SK-N-SH (cell line): ENCODE results near the gene SMAP2. TPM values are rescaled to one million over a fixed set of nuclear protein-coding genes. Genes with fewer than 3 reads are reported as not detected.
"Not testable (repeated sequence)": the region's sequence is repeated elsewhere in the genome, so short reads cannot be mapped to it uniquely, and the experiment has no call there.

Source experiments
- CTCF ChIA-PET: fragments of 300-600, 350-600 bp; formaldehyde crosslinking; extraction: SDS; loops from one replicate; lab custom pipeline; 2021; lab: Yijun Ruan, JAX
- POLR2A ChIA-PET: fragments of 350-600 bp; sonication (Branson Sonifier 250); formaldehyde crosslinking; extraction: SDS; loops from one replicate; lab custom pipeline; 2020; ENCODE audit warnings: antibody characterized with exemption, inconsistent platforms; lab: Yijun Ruan, JAX
- DNase-seq: peaks from one replicate; pipeline ENCODE4 v3.0.0; 2012
- H2AFZ ChIP-seq: fragments of 200-600 bp; sonication (generic); 2 replicates; pipeline ENCODE4 v1.8.1; 2016; ENCODE audit warnings: antibody characterized with exemption, mild to moderate bottlenecking, low read depth
- H3F3A ChIP-seq: fragments of 200-600 bp; sonication (generic); replicated peaks from 2 replicates; pipeline ENCODE3; 2016; ENCODE audit warnings: antibody characterized with exemption, mild to moderate bottlenecking; ENCODE audit not compliant: insufficient read depth
- H3K27ac ChIP-seq, 2 experiments: fragments of 200-500 bp in 1 of 2; fragments of 200-600 bp in 1 of 2; sonication (Bioruptor generic) in 1 of 2; sonication (generic), shearing (Covaris generic) in 1 of 2; 2 replicates each; pipeline versions ENCODE4 v1.5.1 to v1.6.1; 2014 to 2016; ENCODE audit warnings: low read depth in 2 of 2, inconsistent platforms in 1 of 2, low read length in 1 of 2, mild to moderate bottlenecking in 1 of 2, mixed read lengths in 1 of 2
- H3K27me3 ChIP-seq: fragments of 200-600 bp; sonication (generic), shearing (Covaris generic); 2 replicates; pipeline ENCODE4 v1.6.1; 2016; ENCODE audit warnings: mixed run types; ENCODE audit not compliant: insufficient read depth
- H3K36me3 ChIP-seq, 2 experiments: fragments of 200-500 bp in 1 of 2; fragments of 200-600 bp in 1 of 2; sonication (Bioruptor generic) in 1 of 2; sonication (generic) in 1 of 2; replicated peaks in 1 of 2; 2 replicates each; pipeline versions ENCODE3 to v1.5.1; 2014 to 2016; ENCODE audit warnings: low read length in 1 of 2, mild to moderate bottlenecking in 1 of 2; ENCODE audit not compliant: insufficient read depth in 2 of 2, control insufficient read depth in 1 of 2
- H3K4me1 ChIP-seq, 2 experiments: fragments of 200-500 bp in 1 of 2; fragments of 200-600 bp in 1 of 2; sonication (Bioruptor generic) in 1 of 2; sonication (generic), shearing (Covaris generic) in 1 of 2; 2 replicates each; pipeline versions ENCODE4 v1.5.1 to v1.6.1; 2014 to 2016; ENCODE audit warnings: low read depth in 1 of 2, low read length in 1 of 2, mixed run types in 1 of 2; ENCODE audit not compliant: insufficient read depth in 2 of 2, control insufficient read depth in 1 of 2
- H3K4me2 ChIP-seq: fragments of 200-600 bp; sonication (generic), shearing (Covaris generic); 2 replicates; pipeline ENCODE4 v1.6.1; 2017; ENCODE audit warnings: mixed run types
- H3K4me3 ChIP-seq, 2 experiments: fragments of 200-500 bp in 1 of 2; fragments of 200-600 bp in 1 of 2; sonication (Bioruptor generic) in 1 of 2; sonication (generic), shearing (Covaris generic) in 1 of 2; 2 replicates each; pipeline versions ENCODE4 v1.5.1 to v1.8.1; 2014 to 2016; ENCODE audit warnings: low read depth in 2 of 2, inconsistent platforms in 1 of 2, low read length in 1 of 2, mild to moderate bottlenecking in 1 of 2, mixed read lengths in 1 of 2, moderate library complexity in 1 of 2
- H3K79me2 ChIP-seq: fragments of 200-600 bp; sonication (generic); 2 replicates; pipeline ENCODE4 v1.8.1; 2017; ENCODE audit warnings: mild to moderate bottlenecking; ENCODE audit not compliant: insufficient read depth
- H3K9ac ChIP-seq: fragments of 200-600 bp; sonication (generic); 2 replicates; pipeline ENCODE4 v1.6.1; 2017; ENCODE audit warnings: mixed run types
- H3K9me2 ChIP-seq: fragments of 200-600 bp; sonication (generic); 2 replicates; pipeline ENCODE4 v1.6.1; 2017; ENCODE audit warnings: mixed run types
- H3K9me3 ChIP-seq: fragments of 200-600 bp; sonication (generic); 2 replicates; pipeline ENCODE4 v1.6.1; 2017; ENCODE audit warnings: mixed run types, mild to moderate bottlenecking, moderate library complexity
- H4K20me1 ChIP-seq: fragments of 200-600 bp; sonication (generic); 2 replicates; pipeline ENCODE4 v1.6.1; 2017; ENCODE audit warnings: mild to moderate bottlenecking, mixed run types; ENCODE audit not compliant: insufficient read depth
- CHD2 ChIP-seq: fragments of 150-350 bp; IDR thresholded peaks from 2 replicates; pipeline ENCODE4 v1.6.1; 2018; ENCODE audit warnings: low read length; ENCODE audit not compliant: partially characterized antibody
- ELF1 ChIP-seq: IDR thresholded peaks from 2 replicates; pipeline ENCODE4 v1.4.0; 2012
- EP300 ChIP-seq, 2 experiments: IDR thresholded peaks; 2 replicates each; pipeline versions ENCODE4 v1.4.0 to v1.6.1; 2012; ENCODE audit warnings: borderline replicate concordance in 1 of 2, low read depth in 1 of 2, low read length in 1 of 2
- EZH2phosphoT487 ChIP-seq: fragments of 200-600 bp; sonication (generic); IDR thresholded peaks from 2 replicates; pipeline ENCODE4 v1.6.1; 2017; ENCODE audit warnings: low read depth, mixed run types, mild to moderate bottlenecking, antibody characterized with exemption, moderate library complexity, borderline replicate concordance
- GABPA ChIP-seq: IDR thresholded peaks from 2 replicates; pipeline ENCODE4 v1.4.0; 2012; ENCODE audit warnings: low read depth, mild to moderate bottlenecking
- MXI1 ChIP-seq: IDR thresholded peaks from 2 replicates; pipeline ENCODE4 v1.6.1; 2012; ENCODE audit warnings: mild to moderate bottlenecking, low read depth, low read length, improper control_type of control experiment
- NRF1 ChIP-seq: IDR thresholded peaks from 2 replicates; pipeline ENCODE4 v1.6.1; 2012; ENCODE audit warnings: low read depth, mild to moderate bottlenecking, low read length
- POLR2AphosphoS5 ChIP-seq: IDR thresholded peaks from 2 replicates; pipeline ENCODE4 v1.6.1; 2012; ENCODE audit warnings: low read depth, low read length
- RAD21 ChIP-seq: IDR thresholded peaks from 2 replicates; pipeline ENCODE4 v1.6.1; 2012; ENCODE audit warnings: mild to moderate bottlenecking, low read length
- RXRA ChIP-seq: IDR thresholded peaks from 2 replicates; pipeline ENCODE4 v1.4.0; 2012; ENCODE audit warnings: low read depth, mild to moderate bottlenecking, borderline replicate concordance
- SIN3A ChIP-seq: IDR thresholded peaks from 2 replicates; pipeline ENCODE4 v1.6.1; 2012; ENCODE audit warnings: low read depth, mild to moderate bottlenecking, low read length, moderate library complexity, borderline replicate concordance
- WGBS: methylation state at CpG from one replicate; pipeline ENCODE4 v1.1.6; 2017; ENCODE audit warnings: low lambda C conversion rate; 5-methylcytosine and 5-hydroxymethylcytosine counted together
- polyA plus RNA-seq, 3 experiments: library from polyadenylated mRNA; depleted of rRNA; stranded (reverse); fragments of >200 nt; gene quantifications; 2 replicates each; pipeline ENCODE4 v1.2.3, GENCODE V29; 2012
- TF ChIP-seq, protein P1 (sequence below): fragments of 150-350 bp; IDR thresholded peaks from 2 replicates; pipeline ENCODE4 v1.6.1; 2016; ENCODE audit warnings: mild to moderate bottlenecking, low read depth, low read length

SMAP2 gene
- polyA plus RNA-seq (2012; rRNA removed) = 11.2 and 12.7 TPM in 2 replicates
- polyA plus RNA-seq (2012; cell fraction: cytosol; rRNA removed) = 11.5 and 12.3 TPM in 2 replicates
- 13.2 and 15.8 TPM in 2 replicates for polyA plus RNA-seq (2012; cell fraction: nucleus; rRNA removed)

DNA sequence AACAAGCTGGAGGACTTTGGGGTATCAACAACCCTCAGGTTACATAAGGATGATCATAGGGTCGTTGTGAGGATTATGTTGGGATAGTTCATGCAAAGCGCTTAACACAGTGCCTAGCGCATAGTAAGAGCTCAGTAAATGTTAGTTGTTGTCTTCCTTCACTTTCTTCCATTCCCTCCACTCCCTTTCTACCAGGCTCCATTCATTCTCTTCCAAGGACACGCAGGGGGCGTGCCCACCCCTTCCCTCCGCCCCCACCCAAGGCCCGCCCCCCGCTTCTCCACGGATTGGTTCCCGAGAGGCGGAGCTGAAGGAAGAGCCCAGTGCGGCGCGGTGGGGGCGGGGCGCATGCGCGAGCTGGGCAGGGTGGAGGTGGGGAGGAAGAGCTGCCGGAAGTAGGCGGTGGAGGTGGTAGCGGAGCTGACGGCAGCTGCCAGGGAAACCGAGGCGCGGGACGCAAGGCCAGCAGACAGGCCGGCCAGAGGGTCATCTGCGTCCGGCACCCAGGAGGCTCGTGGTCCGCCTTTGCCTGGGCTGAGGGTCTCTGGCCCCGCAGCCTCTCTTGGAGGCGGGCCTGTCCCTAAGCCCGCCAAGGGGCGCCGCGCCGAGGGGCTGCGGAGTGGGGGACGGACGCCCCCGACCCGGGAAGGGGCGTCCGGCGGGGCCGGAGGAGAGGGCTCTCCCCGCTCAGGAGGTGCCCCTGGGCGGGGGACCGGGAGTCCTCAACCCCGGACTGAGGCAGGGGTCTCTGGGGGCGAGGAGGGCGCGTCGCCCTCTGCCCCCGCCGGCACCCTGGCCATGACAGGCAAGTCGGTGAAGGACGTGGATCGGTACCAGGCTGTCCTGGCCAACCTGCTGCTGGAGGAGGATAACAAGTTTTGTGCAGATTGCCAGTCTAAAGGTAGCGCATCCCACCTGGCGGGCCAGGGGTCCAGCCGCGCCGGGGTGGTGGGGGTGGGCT, at the start of gene SMAP2:
TSS of gene SMAP2 (plus strand) at position 405 of the 961 bp plus-strand sequence. CDS start at position 799, 394 bp downstream.
- H3K36me3 ChIP-seq = no peaks in the 10 kb centered on the region
- H3K4me3 ChIP-seq = peak within 1 kb of the TSS; percentile 91 to 93
- ChIA-PET POLR2A (interaction anchor here (0.6 to 1.8 kb wide), 3 partner anchors 9 to 653 kb away, joined by 3 to 7 read pairs (median 4); partner anchors contain the start of gene ZFP69B), CTCF (interaction anchor here (0.8 to 4.7 kb wide), 7 partner anchors 11 to 230 kb away, joined by 3 to 19 read pairs (median 6); no protein-coding TSS in a partner anchor)
- H3K4me1 ChIP-seq = peaks cover 0 to 10% of the 10 kb centered on the region in 2 experiments; a peak in 2 of 4 replicates
- H3K79me2 ChIP-seq = peaks cover 50% of the 10 kb centered on the region
- no peaks in the 10 kb centered on the region for H3K27me3 ChIP-seq
- TF ChIP-seq RXRA (no peak), SIN3A (peak; percentile 42; the same call in 1 of the 2 replicates), GABPA (peak; percentile 64), CHD2 (peak; percentile 70), EP300 (IDR thresholded peaks at IDR 0.05; ENCODE audit: borderline replicate concordance in 1 of 2, low read depth in 1 of 2, low read length in 1 of 2) (no peak), ELF1 (peak; percentile 73), POLR2AphosphoS5 (peak; percentile 26; the same call in 1 of the 2 replicates), MXI1 (peak; percentile 40; the same call in 1 of the 2 replicates), EZH2phosphoT487 (no peak), RAD21 (no peak), NRF1 (peak; percentile 86)
- TF ChIP-seq, protein P1, sequence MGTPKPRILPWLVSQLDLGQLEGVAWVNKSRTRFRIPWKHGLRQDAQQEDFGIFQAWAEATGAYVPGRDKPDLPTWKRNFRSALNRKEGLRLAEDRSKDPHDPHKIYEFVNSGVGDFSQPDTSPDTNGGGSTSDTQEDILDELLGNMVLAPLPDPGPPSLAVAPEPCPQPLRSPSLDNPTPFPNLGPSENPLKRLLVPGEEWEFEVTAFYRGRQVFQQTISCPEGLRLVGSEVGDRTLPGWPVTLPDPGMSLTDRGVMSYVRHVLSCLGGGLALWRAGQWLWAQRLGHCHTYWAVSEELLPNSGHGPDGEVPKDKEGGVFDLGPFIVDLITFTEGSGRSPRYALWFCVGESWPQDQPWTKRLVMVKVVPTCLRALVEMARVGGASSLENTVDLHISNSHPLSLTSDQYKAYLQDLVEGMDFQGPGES = no peak
- WGBS = 3% methylated on average over 36 of the region's 65 CpGs
- peak within 1 kb of the TSS; percentile 72 for H3K9ac ChIP-seq
- peak within 1 kb of the TSS; percentile 100 for H3K4me2 ChIP-seq
- no peaks in the 10 kb centered on the region for H3K9me2 ChIP-seq
- no peaks in the 10 kb centered on the region for H3K9me3 ChIP-seq
- peaks cover 15% of the 10 kb centered on the region for H3F3A ChIP-seq
- H4K20me1 ChIP-seq = no peaks in the 10 kb centered on the region
- H2AFZ ChIP-seq = peak within 1 kb of the TSS; percentile 91
- DNase-seq = peak; percentile 99
- H3K27ac ChIP-seq = peak within 1 kb of the TSS; percentile 71 to 78

DNA sequence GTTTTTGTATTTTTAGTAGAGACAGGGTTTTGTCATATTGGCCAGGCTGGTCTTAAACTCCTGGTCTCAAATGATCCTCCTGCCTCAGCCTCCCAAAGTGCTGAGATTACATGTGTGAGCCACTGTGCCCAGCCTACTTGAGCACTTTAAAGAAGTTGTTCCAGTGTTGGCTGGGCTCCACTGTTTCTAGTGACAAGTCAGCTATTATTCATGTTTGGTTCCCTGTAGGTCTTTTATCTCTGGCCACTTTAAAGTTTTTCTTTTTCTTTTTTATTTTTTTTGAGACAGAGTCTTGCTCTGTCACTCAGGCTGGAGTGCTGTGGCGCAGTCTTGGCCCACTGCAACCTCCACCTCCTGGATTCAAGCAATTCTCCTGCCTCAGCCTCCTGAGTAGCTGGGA, 42.1 kb upstream of the SMAP2 start:
- 25% methylated on average over 1 of the region's 1 CpG for WGBS
- H3K9me2 ChIP-seq, H3K36me3 ChIP-seq, H3K4me2 ChIP-seq, H3K79me2 ChIP-seq, DNase-seq, H3K27me3 ChIP-seq, H4K20me1 ChIP-seq, H3K27ac ChIP-seq, H3K4me1 ChIP-seq, H3K4me3 ChIP-seq, H3F3A ChIP-seq, POLR2A ChIA-PET, H2AFZ ChIP-seq, H3K9me3 ChIP-seq, H3K9ac ChIP-seq: not testable (repeated sequence)
- CTCF ChIA-PET = interaction anchor here (0.9 to 11.8 kb wide), 2 partner anchors 17 to 178 kb away, joined by 3 to 280 read pairs; no protein-coding TSS in a partner anchor
